VCaP (cell line): Measurements from ENCODE around the gene RAMP2.

Experiments used
- H3K27ac ChIP-seq: fragments of 450-650 bp; 2 replicates; pipeline ENCODE4 v1.5.1; 2017
- TF ChIP-seq, protein P1 (sequence below): fragments of 450-650 bp; conservative IDR thresholded peaks from 2 replicates; pipeline ENCODE4 v1.5.1; 2017; ENCODE audit warnings: mild to moderate bottlenecking, moderate library complexity

Gene RAMP2

GRCh38 chr17:42809250-42809649 is 48.2 kb downstream of the RAMP2 start:
- TF ChIP-seq, protein P1, sequence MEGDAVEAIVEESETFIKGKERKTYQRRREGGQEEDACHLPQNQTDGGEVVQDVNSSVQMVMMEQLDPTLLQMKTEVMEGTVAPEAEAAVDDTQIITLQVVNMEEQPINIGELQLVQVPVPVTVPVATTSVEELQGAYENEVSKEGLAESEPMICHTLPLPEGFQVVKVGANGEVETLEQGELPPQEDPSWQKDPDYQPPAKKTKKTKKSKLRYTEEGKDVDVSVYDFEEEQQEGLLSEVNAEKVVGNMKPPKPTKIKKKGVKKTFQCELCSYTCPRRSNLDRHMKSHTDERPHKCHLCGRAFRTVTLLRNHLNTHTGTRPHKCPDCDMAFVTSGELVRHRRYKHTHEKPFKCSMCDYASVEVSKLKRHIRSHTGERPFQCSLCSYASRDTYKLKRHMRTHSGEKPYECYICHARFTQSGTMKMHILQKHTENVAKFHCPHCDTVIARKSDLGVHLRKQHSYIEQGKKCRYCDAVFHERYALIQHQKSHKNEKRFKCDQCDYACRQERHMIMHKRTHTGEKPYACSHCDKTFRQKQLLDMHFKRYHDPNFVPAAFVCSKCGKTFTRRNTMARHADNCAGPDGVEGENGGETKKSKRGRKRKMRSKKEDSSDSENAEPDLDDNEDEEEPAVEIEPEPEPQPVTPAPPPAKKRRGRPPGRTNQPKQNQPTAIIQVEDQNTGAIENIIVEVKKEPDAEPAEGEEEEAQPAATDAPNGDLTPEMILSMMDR, result no peak
- H3K27ac ChIP-seq, result no peak overlapping the region
